Right hindlimb (tissue), 1 donor: ENCODE results near the gene HSD11B1.

Experiments used
- DNase-seq: peaks from one replicate; pipeline ENCODE4 v3.0.0-alpha.2; 2018

Gene HSD11B1

GRCh38 chr1:209756615-209757445, 52.2 kb downstream of the HSD11B1 start:
- no peak for DNase-seq

- no peak for DNase-seq
These were observed 53.8 kb downstream of the HSD11B1 start for GRCh38 chr1:209758400-209758799.

- DNase-seq: no peak
These were observed 55.2 kb downstream of the HSD11B1 start for GRCh38 chr1:209759829-209760359.

GRCh38 chr1:209761011-209761635, 56.5 kb downstream of the HSD11B1 start:
- no peak for DNase-seq

GRCh38 chr1:209766051-209766450, 61.4 kb downstream of the HSD11B1 start:
- DNase-seq: no peak

GRCh38 chr1:209767096-209767495, 62.5 kb downstream of the HSD11B1 start:
- DNase-seq: no peak

GRCh38 chr1:209767706-209768105, 63.1 kb downstream of the HSD11B1 start:
- DNase-seq: no peak

GRCh38 chr1:209768354-209768774, 63.7 kb downstream of the HSD11B1 start:
- no peak for DNase-seq

- peak; percentile 75 for DNase-seq
These were observed 64.7 kb downstream of the HSD11B1 start for GRCh38 chr1:209769171-209769904.

GRCh38 chr1:209769971-209770370, 65.3 kb downstream of the HSD11B1 start:
- DNase-seq: peak; percentile 21

- DNase-seq: no peak
These were observed 66.2 kb downstream of the HSD11B1 start for GRCh38 chr1:209770636-209771415.

- DNase-seq: no peak
These were observed 67.5 kb downstream of the HSD11B1 start for GRCh38 chr1:209772126-209772525.

- no peak for DNase-seq
These were observed 69.9 kb downstream of the HSD11B1 start for GRCh38 chr1:209774592-209774991.

- no peak for DNase-seq
These were observed 71.0 kb downstream of the HSD11B1 start for GRCh38 chr1:209775678-209776077.

GRCh38 chr1:209777587-209777986, 72.9 kb downstream of the HSD11B1 start:
- DNase-seq: no peak

GRCh38 chr1:209778102-209778501, 73.5 kb downstream of the HSD11B1 start:
- DNase-seq: no peak

- no peak for DNase-seq
These were observed 75.6 kb downstream of the HSD11B1 start for GRCh38 chr1:209780268-209780667.

- DNase-seq: peak; percentile 59
These were observed 78.7 kb downstream of the HSD11B1 start for GRCh38 chr1:209783386-209783785.
